H1 (cell line): ENCODE data around the gene HINT3. TPM values are rescaled to one million over a fixed set of nuclear protein-coding genes. Genes with fewer than 3 reads are reported as not detected.

Source experiments
- CTCF ChIA-PET: fragments of 300-600 bp; sonication (Branson Sonifier 250); formaldehyde crosslinking; loops from one replicate; lab custom pipeline; 2021; ENCODE audit not compliant: partially characterized antibody; lab: Charles Lee
- POLR2A ChIA-PET: fragments of 300-600 bp; sonication (Branson Sonifier 250); formaldehyde crosslinking; loops from one replicate; lab custom pipeline; 2021; ENCODE audit warnings: inconsistent platforms; ENCODE audit not compliant: partially characterized antibody; lab: Charles Lee
- DNase-seq, 2 experiments: peaks; one replicate each; pipeline versions ENCODE4 v3.0.0 to v3.0.0-alpha.2; 2010 to 2022; ENCODE audit warnings: low spot score in 2 of 2, low read depth in 1 of 2, mixed read lengths in 1 of 2
- FAIRE-seq: peaks from 2 replicates; lab custom pipeline; 2011; peaks lifted over from hg19 to GRCh38; lab: Jason Lieb, UNC
- H2AFZ ChIP-seq: 2 replicates; pipeline ENCODE4 v1.8.1; 2012; ENCODE audit warnings: low read length, inconsistent platforms
- H2AK5ac ChIP-seq: 2 replicates; pipeline ENCODE4 v1.6.1; 2013; ENCODE audit warnings: low read depth, low read length
- H2BK120ac ChIP-seq: replicated peaks from 2 replicates; pipeline ENCODE3; 2013; ENCODE audit warnings: low read depth, low read length, inconsistent platforms
- H2BK12ac ChIP-seq: 2 replicates; pipeline ENCODE4 v1.6.1; 2013; ENCODE audit warnings: low read depth, low read length
- H2BK15ac ChIP-seq: 2 replicates; pipeline ENCODE4 v1.6.1; 2013; ENCODE audit warnings: low read length
- H2BK20ac ChIP-seq: 2 replicates; pipeline ENCODE4 v1.6.1; 2013; ENCODE audit warnings: low read length
- H2BK5ac ChIP-seq: 2 replicates; pipeline ENCODE4 v1.6.1; 2013; ENCODE audit warnings: low read depth, low read length
- H3K14ac ChIP-seq: 2 replicates; pipeline ENCODE4 v1.6.1; 2013; ENCODE audit warnings: inconsistent platforms; ENCODE audit not compliant: insufficient read length
- H3K18ac ChIP-seq: 2 replicates; pipeline ENCODE4 v1.6.1; 2013; ENCODE audit warnings: low read length; ENCODE audit errors: extremely low read depth
- H3K23ac ChIP-seq: 2 replicates; pipeline ENCODE4 v1.6.1; 2013; ENCODE audit warnings: inconsistent platforms; ENCODE audit not compliant: insufficient read length
- H3K23me2 ChIP-seq: 2 replicates; pipeline ENCODE4 v1.6.1; 2013; ENCODE audit warnings: low read depth, low read length
- H3K27ac ChIP-seq: 2 replicates; pipeline ENCODE4 v1.6.1; 2011; ENCODE audit warnings: low read depth, low read length, inconsistent platforms
- H3K27me3 ChIP-seq, 4 experiments: replicated peaks in 1 of 4; 1 replicate in 1 of 4; 2 replicates in 3 of 4; pipeline versions ENCODE4 v1.6.1 to v1.8.1; 2011 to 2013; ENCODE audit warnings: low read length in 3 of 4, mild to moderate bottlenecking in 3 of 4, inconsistent platforms in 2 of 4, mixed read lengths in 2 of 4, moderate library complexity in 1 of 4; ENCODE audit not compliant: control insufficient read depth in 3 of 4, insufficient read depth in 3 of 4; ENCODE audit errors: extremely low read depth in 1 of 4
- H3K36me3 ChIP-seq, 4 experiments: 2 replicates each; pipeline versions ENCODE4 v1.6.1 to v1.8.1; 2011 to 2013; ENCODE audit warnings: mild to moderate bottlenecking in 4 of 4, low read length in 3 of 4, moderate library complexity in 2 of 4, control low read depth in 1 of 4, inconsistent platforms in 1 of 4; ENCODE audit not compliant: insufficient read depth in 4 of 4, control insufficient read depth in 2 of 4
- H3K4ac ChIP-seq: replicated peaks from 2 replicates; pipeline ENCODE3; 2013; ENCODE audit warnings: low read length, low read depth, mixed read lengths, inconsistent platforms; ENCODE audit not compliant: insufficient read length
- H3K4me1 ChIP-seq, 4 experiments: replicated peaks in 1 of 4; 1 replicate in 1 of 4; 2 replicates in 3 of 4; pipeline versions ENCODE4 v1.6.1 to v1.8.1; 2011 to 2013; ENCODE audit warnings: low read length in 3 of 4, inconsistent platforms in 2 of 4, mixed read lengths in 1 of 4; ENCODE audit not compliant: insufficient read depth in 4 of 4, control insufficient read depth in 3 of 4
- H3K4me2 ChIP-seq, 2 experiments: 2 replicates each; pipeline versions ENCODE4 v1.6.1 to v1.8.1; 2011 to 2013; ENCODE audit warnings: low read depth in 2 of 2, low read length in 2 of 2, control low read depth in 1 of 2, inconsistent platforms in 1 of 2, mild to moderate bottlenecking in 1 of 2; ENCODE audit not compliant: insufficient read depth in 1 of 2
- H3K4me3 ChIP-seq, 4 experiments: fragments of 200-600, 300-600 bp in 1 of 4; sonication (generic), shearing (Covaris generic), sonication (Bioruptor Twin) in 1 of 4; 2 replicates each; pipeline versions ENCODE4 v1.5.1 to v1.8.1; 2011 to 2016; ENCODE audit warnings: low read length in 4 of 4, low read depth in 3 of 4, control low read depth in 2 of 4, inconsistent platforms in 2 of 4, mild to moderate bottlenecking in 2 of 4, mixed read lengths in 1 of 4, moderate library complexity in 1 of 4; ENCODE audit not compliant: insufficient read depth in 2 of 4; ENCODE audit errors: extremely low read depth in 1 of 4
- H3K56ac ChIP-seq: replicated peaks from 2 replicates; pipeline ENCODE3; 2013; ENCODE audit warnings: low read depth, mild to moderate bottlenecking, mixed read lengths, low read length, inconsistent platforms; ENCODE audit not compliant: insufficient read length
- H3K79me1 ChIP-seq: 2 replicates; pipeline ENCODE4 v1.6.1; 2013; ENCODE audit warnings: low read depth, low read length, control low read depth
- H3K79me2 ChIP-seq, 2 experiments: 2 replicates each; pipeline versions ENCODE4 v1.6.1 to v1.8.1; 2012 to 2013; ENCODE audit warnings: low read length in 2 of 2, mild to moderate bottlenecking in 2 of 2, inconsistent platforms in 1 of 2; ENCODE audit not compliant: insufficient read depth in 2 of 2, control insufficient read depth in 1 of 2
- H3K9ac ChIP-seq, 4 experiments: replicated peaks in 1 of 4; 1 replicate in 1 of 4; 2 replicates in 3 of 4; pipeline versions ENCODE4 v1.6.1 to v1.8.1; 2011 to 2013; ENCODE audit warnings: low read depth in 3 of 4, low read length in 3 of 4, control low read depth in 2 of 4, mild to moderate bottlenecking in 2 of 4, moderate library complexity in 2 of 4, inconsistent platforms in 1 of 4; ENCODE audit errors: extremely low read depth in 1 of 4
- H3K9me3 ChIP-seq, 2 experiments: 2 replicates each; pipeline versions ENCODE4 v1.6.1 to v1.8.1; 2012 to 2013; ENCODE audit warnings: mild to moderate bottlenecking in 2 of 2, moderate library complexity in 2 of 2, control low read depth in 1 of 2, inconsistent platforms in 1 of 2, low read depth in 1 of 2, low read length in 1 of 2, mixed read lengths in 1 of 2; ENCODE audit not compliant: insufficient read depth in 2 of 2
- H4K20me1 ChIP-seq, 2 experiments: replicated peaks in 1 of 2; 2 replicates each; pipeline versions ENCODE3 to v1.8.1; 2011 to 2013; ENCODE audit warnings: inconsistent platforms in 2 of 2, low read length in 2 of 2, mild to moderate bottlenecking in 1 of 2; ENCODE audit not compliant: insufficient read depth in 2 of 2, control insufficient read depth in 1 of 2
- H4K5ac ChIP-seq: 2 replicates; pipeline ENCODE4 v1.6.1; 2013; ENCODE audit warnings: low read length, low read depth, mixed read lengths, inconsistent platforms; ENCODE audit not compliant: insufficient read length
- H4K8ac ChIP-seq: 2 replicates; pipeline ENCODE4 v1.8.0; 2013; ENCODE audit warnings: mild to moderate bottlenecking, moderate library complexity, low read length, inconsistent platforms; ENCODE audit not compliant: insufficient read depth; ENCODE audit errors: extremely low read depth
- H4K91ac ChIP-seq: replicated peaks from 2 replicates; pipeline ENCODE3; 2013; ENCODE audit warnings: low read length, mixed read lengths, inconsistent platforms; ENCODE audit not compliant: insufficient read length
- BCL11A ChIP-seq, 2 experiments: IDR thresholded peaks; one replicate each; pipeline ENCODE4 v1.6.1; 2011; ENCODE audit warnings: low read depth in 2 of 2, low read length in 2 of 2, mild to moderate bottlenecking in 2 of 2
- EP300 ChIP-seq, 2 experiments: IDR thresholded peaks; 1 replicate in 1 of 2; 2 replicates in 1 of 2; pipeline ENCODE4 v1.6.1; 2011 to 2012; ENCODE audit warnings: low read depth in 2 of 2, low read length in 2 of 2, mild to moderate bottlenecking in 2 of 2, borderline replicate concordance in 1 of 2, inconsistent platforms in 1 of 2, moderate library complexity in 1 of 2
- FOSL1 ChIP-seq: IDR thresholded peaks from 2 replicates; pipeline ENCODE4 v1.6.1; 2011; ENCODE audit warnings: mild to moderate bottlenecking, low read depth, low read length, moderate library complexity; ENCODE audit not compliant: insufficient read depth
- HDAC2 ChIP-seq, 2 experiments: fragments of 300-600 bp in 1 of 2; sonication (generic) in 1 of 2; IDR thresholded peaks; 2 replicates each; pipeline ENCODE4 v1.6.1; 2011 to 2012; ENCODE audit warnings: low read depth in 2 of 2, low read length in 2 of 2, mild to moderate bottlenecking in 2 of 2, moderate library complexity in 2 of 2, borderline replicate concordance in 1 of 2, inconsistent platforms in 1 of 2
- RBBP5 ChIP-seq: IDR thresholded peaks from 2 replicates; pipeline ENCODE4 v1.7.1; 2012; ENCODE audit warnings: low read depth, mild to moderate bottlenecking, inconsistent platforms, low read length, moderate library complexity, borderline replicate concordance
- RFX5 ChIP-seq: IDR thresholded peaks from 2 replicates; pipeline ENCODE4 v1.6.1; 2011; ENCODE audit warnings: low read depth, low read length, improper control_type of control experiment, borderline replicate concordance
- SIX5 ChIP-seq: IDR thresholded peaks from 2 replicates; pipeline ENCODE4 v1.6.1; 2011; ENCODE audit warnings: mild to moderate bottlenecking, low read depth, low read length
- SRF ChIP-seq: IDR thresholded peaks from 2 replicates; pipeline ENCODE4 v1.6.1; 2011; ENCODE audit warnings: mild to moderate bottlenecking, low read depth, low read length, moderate library complexity
- WGBS, 2 experiments: shearing (Covaris generic) in 1 of 2; methylation state at CpG; one replicate each; pipeline versions ENCODE4 v1.1.6 to v1.1.7; 2013 to 2015; ENCODE audit warnings: low lambda C conversion rate in 2 of 2, mixed read lengths in 2 of 2, inconsistent platforms in 1 of 2, low coverage in 1 of 2, missing lambda C conversion rate in 1 of 2; ENCODE audit not compliant: insufficient replicate concordance in 2 of 2, insufficient coverage in 1 of 2, insufficient read length in 1 of 2; ENCODE audit errors: extremely low coverage in 1 of 2, missing lambda C conversion rate in 1 of 2; 5-methylcytosine and 5-hydroxymethylcytosine counted together
- polyA plus RNA-seq, 7 experiments: library from polyadenylated mRNA; depleted of rRNA in 3 of 7; stranded (reverse) in 5 of 7; unstranded in 2 of 7; fragments of >200 nt in 5 of 7; fragments of 200-250 nt in 2 of 7; gene quantifications; 1 replicate in 5 of 7; 2 replicates in 1 of 7; 4 replicates in 1 of 7; pipeline versions ENCODE4 v1.2.1 to v1.2.3, GENCODE V29; 2011 to 2013; ENCODE audit warnings: missing spikeins in 2 of 7, mixed read lengths in 2 of 7
- total RNA-seq: library from RNA; stranded (reverse); fragmentation: NEBNext Ultra II Directional; extraction: Animal tissue kit (Norgen Biotek cat#: 25700); gene quantifications from 2 replicates; pipeline ENCODE4 v1.2.1, GENCODE V29; 2021
- TF ChIP-seq, protein P1 (sequence below): IDR thresholded peaks from 2 replicates; pipeline ENCODE4 v1.6.1; 2011; ENCODE audit warnings: low read length, improper control_type of control experiment

Gene HINT3
- total and polyA plus RNA-seq, 2 of the 8 experiments (the other 6 are each of a cell fraction or from before 2014, with no cell fraction given), result 1.2 to 7.8 TPM

DNA sequence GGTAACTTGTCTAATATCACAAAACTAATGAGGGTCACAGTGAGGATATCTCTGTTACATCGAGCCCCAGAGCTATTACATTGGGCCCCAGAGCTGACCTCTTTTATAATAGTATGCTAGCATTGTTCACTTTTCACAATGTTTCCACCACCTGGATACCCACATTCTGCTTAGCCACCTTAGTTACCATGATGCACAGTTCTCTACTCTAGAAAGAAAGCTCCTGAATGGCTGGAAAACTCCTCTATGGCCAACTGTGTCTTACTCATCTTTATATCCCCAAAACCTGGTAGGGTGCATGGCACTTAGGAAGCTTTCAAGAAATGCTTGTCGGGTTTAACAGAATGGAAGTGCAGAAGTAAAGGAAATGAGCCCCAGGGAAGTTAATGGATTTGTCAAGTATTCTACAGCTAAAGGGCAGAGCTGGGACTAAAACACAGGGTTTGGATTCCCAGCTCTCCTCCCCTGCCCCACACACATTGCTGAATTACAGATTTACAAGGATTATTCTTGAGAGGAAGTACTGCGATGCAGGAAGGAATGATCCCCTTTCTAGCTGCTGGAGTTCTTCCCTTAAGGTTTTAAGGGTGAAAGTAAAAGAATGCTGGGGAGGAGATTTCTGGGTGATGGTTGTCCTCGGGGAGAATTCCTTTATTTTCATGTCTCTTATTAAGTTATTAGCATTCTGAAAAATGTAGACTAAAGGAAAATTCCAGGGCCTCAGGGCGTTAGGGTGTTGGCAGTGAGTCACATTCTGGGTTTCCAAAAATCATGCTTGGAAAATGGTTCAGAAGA lies 16.1 kb upstream of the HINT3 start:
- Histone ChIP-seq H3K36me3 (no peaks in the 10 kb centered on the region), H2BK12ac (no peak overlapping the region), H2BK120ac (no peak overlapping the region), H2BK20ac (no peak overlapping the region), H4K8ac (no peak overlapping the region), H3K9me3 (no peaks in the 10 kb centered on the region), H3K4me3 (no peak overlapping the region), H3K4me1 (no peaks in the 10 kb centered on the region), H4K20me1 (no peaks in the 10 kb centered on the region), H3K79me1 (no peaks in the 10 kb centered on the region), H3K27ac (no peak overlapping the region), H2BK5ac (no peak overlapping the region), H2AK5ac (no peak overlapping the region), H3K79me2 (no peaks in the 10 kb centered on the region), H3K56ac (no peak overlapping the region), H2BK15ac (no peak overlapping the region), H3K9ac (no peak overlapping the region), H3K4ac (no peak overlapping the region), H3K18ac (no peak overlapping the region), H3K23ac (no peak overlapping the region), H3K4me2 (no peak overlapping the region), H2AFZ (peak overlapping the region; percentile 1; the same call in 1 of the 2 replicates), H4K5ac (no peak overlapping the region), H3K27me3 (no peaks in the 10 kb centered on the region; a peak in 2 of 7 replicates), H4K91ac (no peak overlapping the region), H3K23me2 (no peaks in the 10 kb centered on the region), H3K14ac (no peak overlapping the region)
- POLR2A ChIA-PET, result no interaction called here
- CTCF ChIA-PET, result interaction anchor here (0.7 to 3.7 kb wide), 10 partner anchors 11 to 82 kb away, joined by 3 to 13 read pairs (median 4); partner anchors contain the start of gene HINT3
- 90% methylated on average over 5 of the region's 5 CpGs; no CpG with 5 or more reads in 1 of the 2 experiments for WGBS, 2 experiments
- no peak for FAIRE-seq
- no peak for DNase-seq
- no peak for TF ChIP-seq FOSL1
- TF ChIP-seq SRF, result no peak
- TF ChIP-seq SIX5, result no peak
- TF ChIP-seq RBBP5, result no peak
- TF ChIP-seq EP300 (IDR thresholded peaks at IDR 0.05; ENCODE audit: borderline replicate concordance in 1 of 2, low read depth in 2 of 2, low read length in 2 of 2), result no peak
- TF ChIP-seq, protein P1, sequence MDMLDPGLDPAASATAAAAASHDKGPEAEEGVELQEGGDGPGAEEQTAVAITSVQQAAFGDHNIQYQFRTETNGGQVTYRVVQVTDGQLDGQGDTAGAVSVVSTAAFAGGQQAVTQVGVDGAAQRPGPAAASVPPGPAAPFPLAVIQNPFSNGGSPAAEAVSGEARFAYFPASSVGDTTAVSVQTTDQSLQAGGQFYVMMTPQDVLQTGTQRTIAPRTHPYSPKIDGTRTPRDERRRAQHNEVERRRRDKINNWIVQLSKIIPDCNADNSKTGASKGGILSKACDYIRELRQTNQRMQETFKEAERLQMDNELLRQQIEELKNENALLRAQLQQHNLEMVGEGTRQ, result no peak
- no peak for TF ChIP-seq HDAC2 (IDR thresholded peaks at IDR 0.05; ENCODE audit: borderline replicate concordance in 1 of 2, low read depth in 2 of 2, low read length in 2 of 2)
- TF ChIP-seq BCL11A (IDR thresholded peaks at IDR 0.05; ENCODE audit: low read depth in 2 of 2, low read length in 2 of 2), result no peak
- no peak for TF ChIP-seq RFX5
